ENCODE data around the gene ELOB. TPM values are rescaled to one million over a fixed set of nuclear protein-coding genes. Genes with fewer than 3 reads are reported as not detected.

The ELOB gene
- polyA plus RNA-seq, 1 of the 3 experiments (the other 2 are of a cell fraction): 329 TPM

DNA sequence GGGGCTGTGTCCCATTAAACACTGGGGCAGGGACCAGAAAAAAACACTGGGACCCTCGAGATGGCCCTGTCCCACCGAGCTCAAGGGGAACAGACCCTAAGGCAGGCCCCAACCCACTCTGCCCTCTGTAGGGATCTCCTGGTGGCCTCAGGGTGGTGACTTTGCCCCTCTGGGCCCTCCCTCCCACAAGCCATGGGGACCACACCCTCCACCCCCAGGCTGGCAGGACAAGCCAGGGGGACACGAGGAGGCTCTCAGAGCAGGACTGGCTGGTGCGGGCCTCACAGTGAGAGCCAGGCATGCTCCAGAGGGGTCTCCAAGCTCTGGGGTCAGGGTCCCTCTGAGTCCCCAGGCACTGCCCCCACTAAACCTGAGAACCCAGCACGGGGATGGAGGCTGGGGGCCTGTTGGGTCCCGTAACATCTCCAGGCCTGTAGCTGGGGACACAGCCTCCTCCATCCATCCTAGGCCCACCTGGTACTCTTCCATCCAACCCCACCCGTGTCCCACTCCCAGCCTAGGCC, 39.1 kb downstream of the ELOB start:
- Histone ChIP-seq H3K9me3 (no peaks in the 10 kb centered on the region), H3K9ac (no peak overlapping the region), H3K4me1 (ENCODE audit: control insufficient read depth in 1 of 2, insufficient read depth in 2 of 2, low read depth in 1 of 2, low read length in 1 of 2) (no peaks in the 10 kb centered on the region; a peak in 1 of 4 replicates), H3K4me3 (ENCODE audit: low read depth in 2 of 2, low read length in 1 of 2) (no peak overlapping the region), H3K9me2 (no peaks in the 10 kb centered on the region), H3K27me3 (ENCODE audit: insufficient read depth) (no peaks in the 10 kb centered on the region), H3K36me3 (replicated peaks in 1 of 2; ENCODE audit: control insufficient read depth in 1 of 2, insufficient read depth in 2 of 2, low read length in 1 of 2) (no peaks in the 10 kb centered on the region), H3K27ac (ENCODE audit: low read depth in 2 of 2, low read length in 1 of 2) (no peak overlapping the region), H3K79me2 (ENCODE audit: insufficient read depth) (no peaks in the 10 kb centered on the region), H2AFZ (ENCODE audit: low read depth) (no peak overlapping the region), H3F3A (replicated peaks; ENCODE audit: insufficient read depth) (no peaks in the 10 kb centered on the region), H4K20me1 (ENCODE audit: insufficient read depth) (no peaks in the 10 kb centered on the region), H3K4me2 (no peak overlapping the region)
- DNase-seq: no peak
- 58% methylated on average over 4 of the region's 7 CpGs for WGBS (ENCODE audit: low lambda C conversion rate)
- ChIA-PET POLR2A (no interaction called here), CTCF (no interaction called here)
- TF ChIP-seq TAF1 (IDR thresholded peaks at IDR 0.05; ENCODE audit: borderline replicate concordance, low read depth, low read length): no peak
- TF ChIP-seq, protein P1, sequence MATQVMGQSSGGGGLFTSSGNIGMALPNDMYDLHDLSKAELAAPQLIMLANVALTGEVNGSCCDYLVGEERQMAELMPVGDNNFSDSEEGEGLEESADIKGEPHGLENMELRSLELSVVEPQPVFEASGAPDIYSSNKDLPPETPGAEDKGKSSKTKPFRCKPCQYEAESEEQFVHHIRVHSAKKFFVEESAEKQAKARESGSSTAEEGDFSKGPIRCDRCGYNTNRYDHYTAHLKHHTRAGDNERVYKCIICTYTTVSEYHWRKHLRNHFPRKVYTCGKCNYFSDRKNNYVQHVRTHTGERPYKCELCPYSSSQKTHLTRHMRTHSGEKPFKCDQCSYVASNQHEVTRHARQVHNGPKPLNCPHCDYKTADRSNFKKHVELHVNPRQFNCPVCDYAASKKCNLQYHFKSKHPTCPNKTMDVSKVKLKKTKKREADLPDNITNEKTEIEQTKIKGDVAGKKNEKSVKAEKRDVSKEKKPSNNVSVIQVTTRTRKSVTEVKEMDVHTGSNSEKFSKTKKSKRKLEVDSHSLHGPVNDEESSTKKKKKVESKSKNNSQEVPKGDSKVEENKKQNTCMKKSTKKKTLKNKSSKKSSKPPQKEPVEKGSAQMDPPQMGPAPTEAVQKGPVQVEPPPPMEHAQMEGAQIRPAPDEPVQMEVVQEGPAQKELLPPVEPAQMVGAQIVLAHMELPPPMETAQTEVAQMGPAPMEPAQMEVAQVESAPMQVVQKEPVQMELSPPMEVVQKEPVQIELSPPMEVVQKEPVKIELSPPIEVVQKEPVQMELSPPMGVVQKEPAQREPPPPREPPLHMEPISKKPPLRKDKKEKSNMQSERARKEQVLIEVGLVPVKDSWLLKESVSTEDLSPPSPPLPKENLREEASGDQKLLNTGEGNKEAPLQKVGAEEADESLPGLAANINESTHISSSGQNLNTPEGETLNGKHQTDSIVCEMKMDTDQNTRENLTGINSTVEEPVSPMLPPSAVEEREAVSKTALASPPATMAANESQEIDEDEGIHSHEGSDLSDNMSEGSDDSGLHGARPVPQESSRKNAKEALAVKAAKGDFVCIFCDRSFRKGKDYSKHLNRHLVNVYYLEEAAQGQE (IDR thresholded peaks at IDR 0.05; ENCODE audit: low read depth, low read length): no peak
- TF ChIP-seq CHD2 (IDR thresholded peaks at IDR 0.05; ENCODE audit: low read length, partially characterized antibody): no peak
- TF ChIP-seq NFIC (IDR thresholded peaks at IDR 0.05; ENCODE audit: borderline replicate concordance): no peak
- no peak for TF ChIP-seq RXRA (IDR thresholded peaks at IDR 0.05; ENCODE audit: borderline replicate concordance, low read depth)
- no peak for TF ChIP-seq YY1 (IDR thresholded peaks at IDR 0.05; ENCODE audit: low read depth)
- TF ChIP-seq FOXJ3 (CRISPR knock-in tag; IDR thresholded peaks at IDR 0.05): no peak
- TF ChIP-seq EP300 (IDR thresholded peaks at IDR 0.05; ENCODE audit: borderline replicate concordance in 1 of 2, low read depth in 1 of 2, low read length in 1 of 2): no peak
- TF ChIP-seq, protein P2, sequence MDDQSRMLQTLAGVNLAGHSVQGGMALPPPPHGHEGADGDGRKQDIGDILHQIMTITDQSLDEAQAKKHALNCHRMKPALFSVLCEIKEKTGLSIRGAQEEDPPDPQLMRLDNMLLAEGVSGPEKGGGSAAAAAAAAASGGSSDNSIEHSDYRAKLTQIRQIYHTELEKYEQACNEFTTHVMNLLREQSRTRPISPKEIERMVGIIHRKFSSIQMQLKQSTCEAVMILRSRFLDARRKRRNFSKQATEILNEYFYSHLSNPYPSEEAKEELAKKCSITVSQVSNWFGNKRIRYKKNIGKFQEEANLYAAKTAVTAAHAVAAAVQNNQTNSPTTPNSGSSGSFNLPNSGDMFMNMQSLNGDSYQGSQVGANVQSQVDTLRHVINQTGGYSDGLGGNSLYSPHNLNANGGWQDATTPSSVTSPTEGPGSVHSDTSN (IDR thresholded peaks at IDR 0.05): no peak
- no peak for TF ChIP-seq ZBTB33 (IDR thresholded peaks at IDR 0.05; ENCODE audit: borderline replicate concordance, low read depth)
- no peak for TF ChIP-seq IRF3 (IDR thresholded peaks at IDR 0.05; ENCODE audit: low read depth, low read length)

Data from SK-N-SH (cell line).